ENCODE measurements around the gene MAGED4B.
"Not testable (repeated sequence)": the region's sequence is repeated elsewhere in the genome, so short reads cannot be mapped to it uniquely, and the experiment has no call there.

Gene MAGED4B

DNA sequence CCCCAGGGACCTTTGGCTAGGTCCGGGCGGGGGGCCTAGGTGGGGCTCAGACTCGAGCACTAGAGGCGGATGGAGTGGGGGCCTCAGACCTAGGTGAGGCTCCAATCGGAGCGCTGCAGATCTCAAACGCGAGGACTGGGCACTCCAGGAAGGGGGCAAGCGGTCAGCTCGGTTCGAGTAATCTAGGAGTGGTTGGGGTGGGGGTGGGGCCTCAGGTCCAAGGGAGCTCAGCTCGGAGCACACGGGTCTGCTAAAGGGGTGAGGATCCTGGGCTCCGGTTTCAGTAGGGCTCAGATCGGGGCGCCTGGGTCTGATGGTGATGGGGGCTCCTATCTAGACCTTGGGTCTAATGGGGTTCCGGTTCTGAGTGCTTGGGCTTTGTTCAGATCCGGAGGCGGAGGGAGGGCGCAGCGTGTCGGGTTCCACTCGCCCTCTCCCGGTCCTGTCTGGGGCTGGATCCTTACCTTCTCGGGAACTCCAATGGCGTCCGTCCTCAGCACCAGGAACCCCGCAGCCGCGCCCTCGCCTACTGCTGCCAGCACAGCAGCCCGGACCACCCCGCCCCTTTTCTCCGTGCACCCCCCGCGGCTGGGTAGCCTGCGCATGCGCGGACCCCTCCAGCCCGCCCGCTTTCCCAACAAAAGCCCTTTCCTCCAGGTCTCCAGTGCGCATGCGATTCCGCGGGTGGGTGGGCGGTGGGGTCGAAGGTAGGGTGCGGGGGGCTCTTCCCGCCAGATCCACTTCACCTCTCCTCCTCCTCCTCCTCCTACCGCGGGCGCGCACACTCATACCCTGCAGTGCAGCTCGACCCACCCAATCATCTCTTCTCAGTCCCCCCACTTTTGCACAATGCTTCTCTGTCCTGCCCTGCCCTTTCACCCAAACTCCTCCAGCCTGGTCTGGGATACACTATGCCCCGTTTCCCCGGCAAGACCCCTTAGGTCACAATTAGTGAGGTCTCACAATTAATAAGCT is at the start of gene MAGED4B:
TSS of gene MAGED4B (minus strand) at position 518 of the 975 bp plus-strand sequence. CDS start 1,011 bp downstream, outside the sequence.
- not testable (repeated sequence) for DNase-seq

GRCh38 chrX:52118262-52118661 is 49.3 kb upstream of the MAGED4B start:
- DNase-seq, result no peak

- no peak for DNase-seq
These were observed 13.6 kb upstream of the MAGED4B start for GRCh38 chrX:52082578-52082977.

DNA sequence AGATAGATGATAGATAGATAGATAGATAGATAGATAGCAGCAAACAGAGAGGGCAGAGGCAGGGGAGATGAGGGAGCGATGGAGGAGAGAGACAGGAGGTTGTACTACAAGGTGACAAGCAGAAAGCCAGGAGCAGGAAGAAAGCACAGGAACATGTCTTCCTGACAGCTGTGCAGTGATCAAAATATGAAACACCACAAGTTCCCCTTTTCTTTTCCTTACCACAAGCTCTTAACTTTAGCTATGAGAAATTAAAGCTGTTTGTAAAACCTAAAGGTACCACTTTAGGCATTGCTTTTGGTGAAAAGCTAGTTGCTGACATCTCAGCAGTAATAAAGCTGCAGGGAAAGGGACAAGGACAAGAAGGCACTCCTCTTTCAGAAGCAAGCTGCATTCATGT is 9.1 kb upstream of the MAGED4B start:
- no peak for DNase-seq

DNA sequence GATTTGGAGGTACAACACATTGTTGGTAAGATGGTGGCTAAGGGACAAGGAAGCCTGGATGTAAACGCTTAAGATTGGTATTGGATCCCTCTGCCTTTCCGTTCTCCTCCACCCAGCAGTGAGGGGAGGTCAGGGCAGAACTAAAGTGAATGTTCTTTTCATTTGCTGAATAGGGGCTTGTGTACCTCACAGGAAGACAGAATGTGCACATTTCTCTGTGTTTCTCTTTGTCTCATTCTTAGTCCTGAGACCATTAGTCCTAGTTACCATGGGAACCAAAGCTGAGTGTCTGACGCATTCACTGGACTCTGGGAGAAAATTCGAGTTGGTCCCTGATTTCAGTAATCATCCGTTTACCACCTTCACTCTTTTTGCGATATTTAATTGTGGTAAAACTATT is 26.7 kb downstream of the MAGED4B start:
- not testable (repeated sequence) for DNase-seq

DNA sequence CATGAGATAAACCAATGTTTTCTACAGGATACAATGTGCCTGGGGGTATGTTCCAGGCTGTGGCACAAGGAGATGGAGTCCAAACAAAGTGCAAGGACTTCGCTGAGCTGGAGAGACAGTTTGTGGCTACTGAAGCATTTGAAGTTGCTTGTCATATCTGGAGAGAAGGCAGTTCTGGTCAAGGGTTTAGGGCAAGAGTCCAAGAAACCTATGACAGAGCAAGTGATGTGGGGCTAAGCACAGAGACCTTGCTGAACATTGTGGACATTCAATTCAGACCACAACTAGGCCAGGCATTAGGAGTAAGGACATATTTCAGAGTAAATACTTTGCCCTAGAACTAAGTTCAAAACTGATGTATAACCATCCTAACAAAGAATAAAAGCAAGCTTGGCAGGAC is 34.8 kb downstream of the MAGED4B start:
- DNase-seq, result no peak

- no peak for DNase-seq
These were observed 37.6 kb downstream of the MAGED4B start for GRCh38 chrX:52031371-52031770.

DNA sequence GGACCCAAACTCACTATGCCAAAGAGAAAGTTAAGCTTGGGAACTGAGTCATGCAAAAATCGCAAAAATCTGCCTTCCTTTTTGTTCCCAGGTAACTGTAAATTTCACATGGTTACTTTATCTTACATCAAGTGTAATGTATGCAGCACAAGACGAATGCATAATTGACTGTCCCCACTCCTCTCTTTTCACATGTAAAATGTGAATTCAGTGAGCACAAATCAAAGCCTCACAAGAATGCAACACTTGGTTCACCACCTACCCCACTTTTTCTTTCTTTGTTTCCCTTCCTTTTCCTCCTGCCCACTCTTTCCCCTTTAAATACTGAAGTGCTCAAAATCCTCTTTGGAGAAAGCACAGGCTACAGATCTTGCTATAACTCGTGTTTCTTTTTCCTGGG is 53.2 kb downstream of the MAGED4B start:
- no peak for DNase-seq

All from NCI-H187 treated with DMSO at 0.1 percent for 48 hours (cell line).